HG02623 (cell line): ENCODE measurements around the gene ITGAV.

Experiments used
- ATAC-seq: cut with Tn5 transposase; IDR thresholded peaks from one replicate; pipeline ENCODE4 v1.9.1; 2021; ENCODE audit warnings: moderate library complexity; ENCODE audit not compliant: unreplicated experiment

The ITGAV gene

DNA sequence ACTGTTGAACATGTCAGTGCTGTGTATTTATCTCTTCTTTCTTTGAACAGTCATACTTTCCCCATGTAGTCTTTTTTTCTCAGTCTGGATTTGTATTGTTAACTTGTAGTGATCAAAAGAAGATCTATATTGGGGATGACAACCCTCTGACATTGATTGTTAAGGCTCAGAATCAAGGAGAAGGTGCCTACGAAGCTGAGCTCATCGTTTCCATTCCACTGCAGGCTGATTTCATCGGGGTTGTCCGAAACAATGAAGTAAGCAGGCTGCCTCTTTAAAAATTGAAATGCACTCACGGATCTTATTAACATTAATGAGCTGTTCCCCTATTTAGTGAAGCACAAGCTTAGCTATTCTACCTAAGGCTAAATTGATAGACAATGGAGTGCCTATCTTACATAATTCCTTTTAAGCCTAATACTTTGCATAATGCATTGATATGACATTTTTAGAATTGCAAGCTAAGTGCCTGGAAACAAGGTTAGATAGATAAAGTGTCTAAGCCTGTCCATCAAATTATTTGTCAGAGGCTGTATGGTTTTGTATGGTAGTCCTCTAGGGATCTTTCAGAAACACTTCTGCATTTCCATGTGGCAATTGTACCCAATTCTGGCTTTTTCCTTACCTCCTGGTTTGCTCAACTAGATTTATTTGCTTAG, 74.7 kb downstream of the ITGAV start:
- no peak for ATAC-seq

DNA sequence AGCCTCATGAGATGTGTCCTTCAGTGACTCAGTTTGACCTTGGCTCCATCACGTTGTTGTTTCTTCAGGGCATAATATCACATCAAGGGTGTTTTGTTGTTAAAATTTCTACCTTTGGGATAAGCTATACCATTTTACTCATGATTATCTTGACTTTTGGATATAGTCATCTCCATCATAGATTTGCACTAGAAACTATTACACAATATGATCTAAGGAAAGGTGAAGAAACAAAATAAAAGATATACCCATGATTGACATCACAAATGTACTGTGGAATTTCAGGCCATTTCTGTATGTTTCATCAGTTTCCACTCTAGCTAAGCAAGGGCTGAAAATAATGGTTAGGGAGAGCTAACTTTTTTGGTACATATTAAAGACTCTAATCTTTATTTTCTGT, 79.3 kb downstream of the ITGAV start:
- ATAC-seq: no peak

DNA sequence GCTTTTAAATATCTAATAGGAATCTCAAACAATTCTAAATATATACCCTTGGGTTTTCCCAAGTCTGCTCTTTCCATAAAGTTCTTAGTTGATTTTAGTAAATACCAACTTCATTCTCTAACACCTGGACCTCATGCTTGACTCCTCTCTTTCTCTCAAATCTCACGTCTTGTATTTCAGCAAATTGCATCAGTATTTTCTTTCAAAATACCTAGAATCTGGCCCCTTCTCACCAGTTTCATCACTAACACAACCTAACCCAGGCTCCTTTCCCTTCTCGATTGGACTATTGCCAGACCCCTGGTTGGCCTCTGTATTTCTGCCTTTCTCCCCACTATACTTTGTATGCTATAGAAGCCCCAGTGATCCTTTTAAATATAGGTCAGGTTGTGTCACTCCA, 81.0 kb downstream of the ITGAV start:
- no peak for ATAC-seq

DNA sequence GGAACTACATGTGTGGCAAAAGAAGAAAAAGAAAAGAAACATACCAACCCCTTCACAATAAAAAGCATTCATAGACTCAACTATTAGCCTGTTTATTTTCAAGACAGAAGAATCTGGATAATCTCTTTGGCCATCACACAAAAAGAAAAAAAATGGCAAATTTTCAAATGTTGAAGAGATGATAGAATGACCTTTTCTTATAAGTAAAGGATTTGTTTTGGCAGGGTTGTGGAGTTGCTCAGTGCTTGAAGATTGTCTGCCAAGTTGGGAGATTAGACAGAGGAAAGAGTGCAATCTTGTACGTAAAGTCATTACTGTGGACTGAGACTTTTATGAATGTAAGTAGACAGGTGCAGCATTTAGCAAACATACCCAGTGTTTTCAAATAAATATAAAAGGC, 85.5 kb downstream of the ITGAV start:
- no peak for ATAC-seq

DNA sequence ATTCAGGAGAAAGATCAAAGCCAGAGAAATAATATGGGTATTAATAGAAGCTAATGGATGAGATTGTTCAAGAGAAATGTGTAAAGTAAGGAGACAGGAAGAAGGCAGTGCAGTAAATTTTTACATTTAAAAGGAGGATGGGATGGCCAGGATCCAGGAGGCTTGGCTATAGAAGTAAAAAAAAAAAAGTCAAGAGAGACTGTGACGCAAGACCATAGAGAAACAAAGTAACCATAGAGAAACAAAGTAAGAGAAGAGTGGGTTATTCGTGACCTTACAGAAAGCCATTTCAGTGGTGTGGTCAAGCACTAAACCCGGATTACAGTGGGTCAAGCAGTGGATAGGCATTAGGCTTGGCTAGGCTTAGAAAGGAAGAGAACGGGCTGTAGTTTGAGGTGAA, 93.5 kb downstream of the ITGAV start:
- no peak for ATAC-seq

DNA sequence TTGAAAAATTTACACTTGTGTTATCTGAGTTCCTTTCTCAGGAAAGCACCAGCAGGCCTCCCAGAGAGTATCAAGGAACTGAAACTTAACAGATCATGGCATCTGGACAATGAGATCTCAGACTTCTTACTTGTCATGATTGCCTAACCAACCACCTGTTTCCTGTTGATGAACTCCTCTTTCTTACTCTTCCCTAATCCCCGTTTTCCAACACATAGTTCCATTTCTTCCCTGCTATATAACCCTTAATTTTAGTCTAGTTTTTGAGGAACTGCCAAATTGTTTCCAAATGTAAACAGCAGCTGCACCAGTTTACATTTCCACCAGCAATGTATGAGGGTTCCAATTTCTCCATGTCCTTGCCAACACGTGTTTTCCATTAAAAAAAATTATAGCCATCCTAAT, 98.0 kb downstream of the ITGAV start:
- no peak for ATAC-seq

DNA sequence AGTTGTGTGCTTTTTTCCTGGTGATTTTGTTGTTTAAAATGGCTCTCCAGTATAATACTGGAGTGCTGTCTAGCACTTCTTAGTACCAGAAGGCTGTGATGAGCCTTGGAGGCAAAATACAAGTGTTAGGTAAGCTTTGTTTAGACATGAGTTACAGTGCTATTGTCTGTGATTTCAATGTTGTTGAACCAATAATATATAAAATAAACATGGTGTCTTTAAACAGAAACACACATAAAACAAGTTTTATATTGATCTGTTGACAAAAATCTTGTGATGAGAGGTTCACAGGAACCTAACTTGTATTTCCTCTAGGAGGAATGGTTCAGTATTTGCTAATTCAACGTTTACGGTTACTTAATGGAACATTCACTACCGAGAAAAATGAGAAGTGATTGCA, 99.0 kb downstream of the ITGAV start:
- ATAC-seq: no peak

DNA sequence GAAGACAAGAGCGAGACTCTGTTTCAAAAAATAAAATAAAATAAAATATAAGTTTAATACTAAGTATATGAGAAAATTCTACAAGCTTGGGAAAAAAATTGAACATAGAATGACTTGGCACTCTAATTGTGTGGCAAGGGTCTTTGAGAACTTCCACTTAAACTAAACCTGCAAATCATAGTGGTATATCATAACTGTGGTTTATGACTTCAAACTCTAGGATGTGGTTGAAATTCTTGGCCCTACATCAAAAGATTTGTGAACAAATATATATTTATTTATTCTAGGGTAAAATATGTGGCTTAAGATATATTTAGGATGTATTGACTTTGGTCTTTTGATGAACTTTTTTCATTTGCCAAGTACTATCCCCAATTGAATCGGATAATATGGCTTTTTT, 100.9 kb downstream of the ITGAV start:
- ATAC-seq: no peak

DNA sequence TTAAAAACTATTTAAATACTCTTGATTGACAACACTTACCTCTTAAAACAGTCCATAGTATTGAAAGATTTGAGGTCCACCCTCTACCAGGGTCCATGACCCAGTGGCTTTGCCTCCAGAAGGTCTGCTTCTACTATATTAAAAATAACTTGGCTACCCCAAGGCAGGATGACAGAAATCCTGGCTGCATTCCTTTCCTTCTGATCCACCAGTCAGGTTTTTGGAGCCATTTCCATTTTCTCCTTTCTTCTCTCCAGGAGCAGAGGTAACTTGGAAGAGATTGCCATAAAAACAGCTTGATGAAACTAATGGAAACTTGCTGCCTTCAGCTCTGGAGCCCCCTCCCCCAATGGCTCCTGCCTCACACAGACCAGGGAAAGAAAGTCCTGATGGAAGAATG, 101.4 kb downstream of the ITGAV start:
- ATAC-seq: no peak

DNA sequence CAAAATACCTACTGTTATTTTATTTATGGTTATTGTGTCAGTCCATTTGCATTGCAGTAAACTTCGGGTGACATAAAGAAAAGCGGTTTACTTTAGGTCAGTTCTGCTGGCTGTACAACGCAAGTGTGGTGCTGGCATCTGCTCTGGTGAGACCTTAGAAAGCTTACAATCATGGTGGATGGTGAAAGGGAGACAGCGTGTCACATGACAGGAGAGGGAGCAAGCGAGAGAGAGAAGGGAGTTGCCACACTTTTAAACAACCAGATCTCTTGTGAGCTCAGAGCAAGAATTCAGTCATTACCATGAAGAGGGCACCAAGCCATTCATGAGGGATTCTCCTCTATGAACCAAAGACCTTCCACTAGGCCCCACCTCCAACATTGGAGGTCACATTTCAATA, 102.0 kb downstream of the ITGAV start:
- no peak for ATAC-seq

DNA sequence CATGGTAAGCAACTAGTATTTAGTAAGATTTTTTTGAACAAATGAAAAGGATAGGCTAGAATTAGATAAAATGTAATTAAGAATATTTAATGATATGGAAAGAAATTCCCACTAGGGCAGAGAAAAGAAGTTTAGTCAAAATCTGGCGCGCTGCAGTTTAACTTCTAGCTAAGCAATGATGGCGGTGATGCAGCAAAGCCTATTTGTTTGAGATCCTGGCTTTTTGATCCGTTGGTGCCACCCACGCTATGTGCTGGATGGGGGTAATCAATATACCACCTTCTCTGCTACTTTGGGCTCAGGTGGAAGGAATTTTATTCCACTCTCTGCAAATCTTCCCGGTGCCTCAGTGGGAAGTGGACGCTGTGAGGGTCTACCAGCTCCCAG, 103.6 kb downstream of the ITGAV start:
- no peak for ATAC-seq

DNA sequence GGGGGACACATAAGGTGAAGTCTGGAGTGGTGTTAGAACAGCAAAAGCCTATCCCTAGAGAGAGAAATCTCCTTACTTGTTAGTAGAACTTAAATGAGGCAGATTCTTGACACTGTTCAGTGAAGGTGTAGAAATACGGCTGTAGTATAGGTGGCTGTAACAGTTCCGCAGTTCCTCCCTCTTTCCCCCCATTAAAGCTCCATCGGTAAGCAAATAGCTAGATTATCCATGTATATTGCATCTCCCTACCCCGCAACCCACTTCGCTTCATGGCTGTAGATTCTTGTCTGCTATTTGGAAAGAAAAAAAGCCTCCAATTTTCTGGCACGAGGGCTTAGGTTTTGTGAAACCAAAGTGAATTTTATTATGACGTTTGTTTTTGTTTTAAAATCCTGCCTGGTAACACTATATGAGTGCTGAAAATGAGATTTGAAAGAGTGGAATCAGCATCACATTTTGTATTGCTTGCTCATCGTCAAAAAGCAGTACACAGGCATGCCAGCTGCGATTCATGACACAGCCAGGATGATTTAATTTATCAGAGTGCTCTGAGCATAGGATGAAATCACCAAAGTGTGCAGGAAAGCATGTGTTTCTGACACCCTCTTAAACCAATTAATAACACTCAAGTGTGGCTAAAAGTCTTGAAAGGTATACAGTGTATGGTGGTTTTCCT, 105.4 kb downstream of the ITGAV start:
- ATAC-seq: no peak

DNA sequence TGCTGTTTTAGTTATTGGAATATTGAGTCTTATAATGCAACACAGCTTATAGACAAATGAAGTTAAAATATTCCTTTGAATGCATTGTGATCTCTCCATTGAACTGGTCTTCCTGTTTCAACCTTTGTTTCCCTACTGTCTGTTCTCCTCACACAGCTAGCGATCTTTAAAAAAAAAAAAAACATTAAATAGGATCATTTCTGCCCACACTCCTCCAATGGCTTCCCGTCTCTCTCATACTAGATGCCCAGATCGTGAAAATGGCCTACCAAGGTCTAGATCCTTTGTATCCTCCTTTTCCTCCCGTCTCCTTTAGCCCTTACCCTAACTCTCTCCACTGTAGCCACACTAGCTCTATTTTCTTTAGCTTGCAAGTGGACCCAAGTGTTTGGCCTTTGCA, 106.4 kb downstream of the ITGAV start:
- no peak for ATAC-seq

DNA sequence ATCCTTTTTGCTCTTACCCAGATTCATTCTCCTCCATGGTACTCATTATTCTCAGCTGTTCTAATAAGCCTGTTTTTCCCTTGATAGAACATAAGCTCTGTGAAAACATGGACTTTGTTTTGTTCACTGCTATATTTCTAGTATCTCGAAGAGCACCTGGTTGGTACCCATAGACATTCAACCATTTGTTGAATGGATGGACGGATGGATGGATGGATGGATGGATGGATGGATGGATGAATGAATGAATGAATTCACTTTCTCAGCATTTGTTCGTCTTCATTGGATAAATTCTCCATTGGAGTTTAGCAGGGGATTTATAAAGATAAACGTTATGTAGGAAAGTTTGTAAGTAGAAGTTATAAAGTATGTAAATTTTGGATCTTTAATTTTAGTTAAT, 106.9 kb downstream of the ITGAV start:
- ATAC-seq: no peak

DNA sequence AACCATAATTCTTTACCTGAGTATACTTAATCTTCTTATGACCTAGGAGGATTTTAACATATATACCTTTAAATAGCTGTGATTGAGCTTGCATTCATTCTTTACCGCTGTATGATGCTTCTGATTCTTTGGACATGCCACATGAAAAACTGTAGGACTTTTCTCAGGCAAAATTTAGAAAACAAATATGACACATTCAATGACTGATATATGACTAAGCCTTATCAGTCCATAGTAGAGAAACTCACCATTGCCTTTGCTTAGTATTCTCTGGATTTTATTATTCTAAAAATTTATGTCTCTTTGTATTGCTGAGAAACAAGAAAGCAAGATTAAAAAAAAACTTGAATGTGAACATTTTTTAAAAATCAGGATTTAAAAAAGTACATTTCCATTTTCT, 107.7 kb downstream of the ITGAV start:
- ATAC-seq: no peak

DNA sequence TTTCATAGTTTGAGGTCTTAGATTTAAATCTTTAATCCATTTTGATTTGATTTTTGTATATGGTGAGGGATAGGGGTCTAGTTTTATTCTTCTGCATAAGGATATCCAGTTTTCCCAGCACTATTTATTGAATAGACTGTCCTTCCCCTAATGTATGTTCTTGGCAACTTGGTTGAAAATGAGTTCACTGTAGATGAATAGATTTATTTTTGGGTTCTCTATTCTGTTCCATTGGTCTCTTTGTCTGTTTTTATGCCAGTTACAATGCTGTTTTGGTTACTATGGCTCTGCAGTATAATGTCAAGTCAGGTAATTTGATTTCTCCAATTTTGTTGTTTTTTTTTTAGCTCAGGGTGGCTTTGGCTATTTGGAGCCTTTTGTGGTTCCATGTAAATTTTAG, 109.9 kb downstream of the ITGAV start:
- no peak for ATAC-seq

DNA sequence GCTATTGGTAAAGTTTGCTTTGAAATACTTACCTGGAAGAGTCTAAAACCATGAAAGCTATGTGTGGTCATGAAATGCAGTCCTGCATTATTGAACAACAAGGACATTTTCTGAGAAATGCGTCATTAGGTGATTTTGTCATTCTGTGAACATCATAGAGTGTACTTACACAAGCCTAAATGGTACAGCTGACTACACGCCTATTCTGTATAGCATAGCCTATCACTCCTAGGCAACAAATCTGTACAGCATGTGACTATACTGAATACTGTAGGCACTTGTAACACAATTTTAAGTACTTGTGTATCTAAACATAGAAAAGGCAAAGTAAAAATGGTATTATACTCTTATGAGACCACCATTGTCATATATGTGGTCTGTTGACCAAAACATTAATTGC, 112.2 kb downstream of the ITGAV start:
- ATAC-seq: no peak

DNA sequence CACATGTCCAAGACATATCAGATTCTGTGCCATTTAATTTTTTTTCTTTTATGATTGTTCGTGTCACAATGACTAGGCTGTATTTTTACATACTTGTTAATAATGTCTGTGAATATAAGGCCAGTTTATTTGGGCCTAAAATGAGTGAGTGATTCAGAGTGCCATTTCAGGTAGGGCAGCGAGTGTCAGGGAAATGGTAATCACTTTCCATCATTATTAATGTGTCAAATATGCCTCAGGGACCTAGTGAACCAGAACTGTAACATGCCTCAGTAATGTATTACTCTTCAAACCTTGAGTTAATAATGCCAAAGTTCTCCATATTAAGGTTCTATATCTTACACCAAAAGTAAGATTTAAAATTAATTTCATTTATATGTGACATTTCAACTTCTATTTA, 112.6 kb downstream of the ITGAV start:
- no peak for ATAC-seq

DNA sequence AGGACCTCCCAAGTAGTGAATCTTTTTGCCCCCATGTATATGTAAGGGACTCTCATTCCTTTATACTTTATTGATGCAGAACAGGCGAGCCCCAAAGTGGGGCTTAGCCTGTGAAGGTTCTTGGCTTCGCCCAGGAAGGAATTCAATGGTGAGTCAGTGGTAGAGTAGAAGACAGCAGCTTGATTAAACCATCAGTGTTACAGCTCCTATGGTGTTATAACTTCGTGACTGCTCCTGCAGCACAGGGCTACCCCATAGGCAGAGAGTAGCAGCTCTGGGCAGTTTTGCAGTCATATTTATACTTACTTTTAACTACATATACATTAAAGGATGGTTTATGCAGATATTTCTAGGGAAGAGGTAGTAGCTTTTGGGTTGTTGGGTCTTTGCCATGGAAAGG, 115.0 kb downstream of the ITGAV start:
- no peak for ATAC-seq

DNA sequence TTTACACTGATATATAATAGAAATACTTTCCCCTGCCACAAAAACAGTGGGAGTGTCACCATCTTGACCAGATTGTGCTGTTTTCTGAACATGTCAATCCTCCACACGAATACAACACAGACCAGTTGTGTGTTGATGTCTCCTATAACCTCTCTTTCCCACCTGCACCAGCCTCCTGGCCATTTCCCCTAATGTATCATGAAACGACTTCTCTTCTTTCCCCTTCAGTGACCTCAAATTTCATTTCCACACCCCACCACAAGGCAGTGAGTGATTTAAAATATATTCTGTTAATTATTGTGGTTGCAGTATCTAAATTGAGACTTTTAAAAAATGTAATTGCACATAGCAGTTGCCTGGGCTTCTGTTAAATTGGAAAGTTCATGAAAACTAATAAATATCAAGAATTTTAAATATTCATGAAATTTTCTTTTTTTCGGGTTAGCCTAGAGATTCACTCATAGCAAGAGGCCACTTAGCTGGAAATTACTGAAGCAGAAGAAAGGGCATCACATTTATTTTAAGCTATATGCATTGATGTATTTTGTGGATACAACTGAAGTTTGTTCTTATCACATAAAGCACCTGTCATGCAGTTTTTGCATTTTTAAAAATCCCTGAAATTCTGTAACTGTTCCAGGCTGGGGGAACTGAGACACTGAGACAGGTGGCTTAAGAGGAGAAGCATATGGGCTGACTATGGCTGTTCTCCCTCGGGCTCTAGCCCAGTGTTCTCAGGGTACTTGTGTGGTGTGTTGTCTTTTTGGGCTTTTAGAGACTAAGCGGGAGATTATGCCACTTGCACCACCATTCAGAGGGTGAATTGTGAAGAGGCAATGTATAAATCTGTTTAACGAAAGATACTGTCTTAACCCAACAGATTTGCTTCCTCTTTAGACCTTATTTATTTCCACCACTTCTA, 119.9 kb downstream of the ITGAV start:
- ATAC-seq: no peak

DNA sequence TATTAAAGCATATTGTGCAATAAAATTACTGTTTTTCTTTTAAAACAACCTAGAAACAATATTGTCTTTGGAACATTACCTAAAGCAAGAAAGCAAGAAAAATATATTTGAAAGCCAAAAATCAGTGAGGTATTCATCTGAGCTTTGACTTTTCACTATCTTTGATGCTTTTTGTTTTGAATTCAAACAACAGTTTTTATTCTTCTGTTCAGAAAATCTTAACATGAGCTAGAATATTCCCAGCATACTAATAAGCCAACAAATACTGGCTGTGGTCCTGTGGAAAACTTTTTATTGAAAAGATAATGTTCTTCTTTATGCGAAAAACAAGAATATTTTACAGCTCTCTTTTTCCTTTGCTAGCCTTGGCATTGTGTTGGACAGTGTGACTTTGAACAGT, 123.8 kb downstream of the ITGAV start:
- no peak for ATAC-seq

DNA sequence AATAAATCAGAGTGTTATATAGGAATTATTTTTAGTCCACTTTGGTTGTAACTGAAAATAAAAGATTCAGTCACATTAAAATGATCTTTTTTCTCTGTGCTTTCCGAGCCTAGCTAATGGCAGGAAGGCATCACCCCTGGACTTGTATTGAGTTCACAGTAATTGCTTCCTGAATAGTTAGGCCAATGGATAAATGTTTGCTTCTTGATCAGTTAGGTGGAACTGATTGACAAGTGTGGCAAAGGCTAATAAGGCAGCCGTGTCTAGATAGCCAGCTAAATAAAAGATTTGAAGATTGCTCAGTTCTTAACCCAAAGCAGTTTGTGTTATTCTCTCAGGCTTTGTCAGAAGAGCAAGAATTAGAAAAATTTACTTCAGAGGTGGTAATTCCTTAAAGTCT, 124.8 kb downstream of the ITGAV start:
- ATAC-seq: no peak
